Aorta (tissue), 5 donors: Measurements from ENCODE around the gene NKX6-1. TPM values are rescaled to one million over a fixed set of nuclear protein-coding genes. Genes with fewer than 3 reads are reported as not detected.

Experiments
- ATAC-seq: fragments of 200-7000 bp; cut with Tn5 transposase; one replicate; pipeline ENCODE4 v1.9.1; 2022; ENCODE audit warnings: moderate library complexity; ENCODE audit not compliant: low FRiP score
- DNase-seq, 2 donors: peaks; one replicate each; pipeline ENCODE4 v3.0.0-alpha.2; 2020
- H3K27ac ChIP-seq, 2 donors: one replicate each; pipeline ENCODE4 v1.5.1; 2013; ENCODE audit warnings: low read length in 2 of 2, mild to moderate bottlenecking in 2 of 2, moderate library complexity in 2 of 2, control low read depth in 1 of 2, inconsistent platforms in 1 of 2, low read depth in 1 of 2
- H3K27me3 ChIP-seq, 2 donors: one replicate each; pipeline ENCODE4 v1.6.1; 2013; ENCODE audit warnings: control low read depth in 1 of 2, low read length in 1 of 2, mild to moderate bottlenecking in 1 of 2, moderate library complexity in 1 of 2; ENCODE audit not compliant: insufficient read depth in 2 of 2, control insufficient read depth in 1 of 2
- H3K36me3 ChIP-seq, 2 donors: one replicate each; pipeline ENCODE4 v1.6.1; 2013; ENCODE audit warnings: control low read depth in 1 of 2, low read length in 1 of 2, mild to moderate bottlenecking in 1 of 2; ENCODE audit not compliant: insufficient read depth in 2 of 2, control insufficient read depth in 1 of 2
- H3K4me1 ChIP-seq, 2 donors: one replicate each; pipeline ENCODE4 v1.6.1; 2013; ENCODE audit warnings: low read length in 2 of 2, control low read depth in 1 of 2, mild to moderate bottlenecking in 1 of 2, moderate library complexity in 1 of 2; ENCODE audit not compliant: insufficient read depth in 2 of 2, control insufficient read depth in 1 of 2
- H3K4me3 ChIP-seq, 2 donors: one replicate each; pipeline ENCODE4 v1.5.1; 2013; ENCODE audit warnings: low read length in 2 of 2, control low read depth in 1 of 2, mild to moderate bottlenecking in 1 of 2
- H3K9me3 ChIP-seq: one replicate; pipeline ENCODE4 v1.6.1; 2013; ENCODE audit warnings: mild to moderate bottlenecking, low read length; ENCODE audit not compliant: control insufficient read depth
- WGBS, 2 donors: extraction: QIAGEN DNeasy Blood & Tissue Kit; methylation state at CpG; one replicate each; pipeline ENCODE4 v1.1.7; 2013; 5-methylcytosine and 5-hydroxymethylcytosine counted together
- intact Hi-C, 2 donors: fragments of 100-400 bp; cut with DNase I; formaldehyde crosslinking; loops; one replicate each; pipeline versions ENCODE4 v1.14.2 to v1.15.0; 2022
- polyA plus RNA-seq, 2 donors: library from polyadenylated mRNA; stranded (reverse); fragments of 200-250 nt; gene quantifications; one replicate each; pipeline ENCODE4 v1.2.3, GENCODE V29; 2013
- total RNA-seq, 2 donors: library from RNA; stranded (reverse); fragmentation: NEBNext Ultra II Directional; extraction: Animal tissue kit (Norgen Biotek cat#: 25700); gene quantifications; one replicate each; pipeline ENCODE4 v1.2.1, GENCODE V29; 2021
- donor health status: healthy with polysubstance abuse.
- donor health status: Bipolar disorder and iron deficiency.
- donor health status: DM: no; HTN: no; CAD: no.
- donor health status: DM: no; HTN: no; CAD: no.
- donor health status: DM: yes; HTN: yes; CAD: no.

NKX6-1 gene
- total and polyA plus RNA-seq, 4 donors: 0.18 to 1.4 (median 0.68) TPM

DNA sequence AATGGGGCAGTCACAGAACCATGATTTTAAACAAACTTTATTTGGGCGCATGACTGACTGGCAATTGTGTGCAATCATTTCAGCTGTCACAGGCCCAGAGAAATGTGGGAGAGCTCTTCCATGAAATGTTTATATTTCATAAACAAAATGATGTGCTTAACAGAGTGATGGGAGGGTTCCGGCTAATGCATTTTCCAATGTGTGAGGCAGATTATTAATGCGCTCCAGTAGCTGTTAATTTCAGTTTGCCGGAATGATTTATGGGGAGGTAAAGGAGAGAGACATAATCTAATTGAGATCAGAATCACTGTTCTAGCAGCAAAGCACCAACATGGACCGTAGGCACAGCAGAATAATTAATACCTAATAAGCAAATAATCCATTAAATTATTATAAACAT is 55.6 kb downstream of the NKX6-1 start:
- no peaks in the 10 kb centered on the region for H3K36me3 ChIP-seq
- DNase-seq (no peak), ATAC-seq (no peak)
- H3K9me3 ChIP-seq: no peaks in the 10 kb centered on the region
- intact Hi-C loops: no loop called here
- H3K4me3 ChIP-seq: no peak overlapping the region
- no peaks in the 10 kb centered on the region for H3K4me1 ChIP-seq
- WGBS, 2 donors: 59 to 74% methylated on average over 5 of the region's 5 CpGs
- no peak overlapping the region for H3K27ac ChIP-seq
- H3K27me3 ChIP-seq: no peaks in the 10 kb centered on the region

DNA sequence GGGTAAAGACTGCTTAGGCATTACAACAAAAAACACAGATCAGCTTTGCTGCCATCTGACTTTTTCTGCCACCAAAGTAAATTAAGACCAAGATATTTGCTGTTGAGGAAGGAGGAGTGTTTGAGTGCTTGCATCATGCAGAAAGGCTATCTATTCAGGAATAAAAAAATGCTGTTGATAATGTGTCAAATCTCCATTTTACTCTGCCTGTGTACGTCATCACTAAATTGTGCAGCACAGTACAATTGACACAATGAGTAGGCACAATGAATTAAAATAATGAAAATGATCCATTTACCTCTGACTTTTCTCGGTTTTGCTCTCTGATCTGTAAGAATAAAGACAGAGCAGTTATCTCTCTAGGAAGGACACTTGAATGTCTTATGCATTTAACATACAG is 56.3 kb downstream of the NKX6-1 start:
- Histone ChIP-seq H3K27ac (no peak overlapping the region), H3K9me3 (no peaks in the 10 kb centered on the region), H3K4me1 (no peaks in the 10 kb centered on the region), H3K4me3 (no peak overlapping the region), H3K36me3 (no peaks in the 10 kb centered on the region), H3K27me3 (no peaks in the 10 kb centered on the region)
- WGBS, 2 donors: 82 to 85% methylated on average over 2 of the region's 2 CpGs
- intact Hi-C loops: no loop called here
- ATAC-seq: no peak
- no peak for DNase-seq

Other genes starting within 250 kb of the NKX6-1 start
- under 1 TPM; 0.39 to 0.48 TPM for gene CDS1, start 83.8 kb upstream of the NKX6-1 start, total RNA-seq
- gene CDS1, start 83.8 kb upstream of the NKX6-1 start, polyA plus RNA-seq: 1 to 10 TPM in 1 of 2 donors, under 1 TPM in 1; 0.33 to 4.8 TPM